Ramos (cell line): Measurements from ENCODE around the gene NGDN.

Experiments used
- in situ Hi-C: fragments of 300-500 bp; cut with MboI; formaldehyde crosslinking; loops from one replicate; pipeline ENCODE4 v1.14.3; 2022; ENCODE audit warnings: low sequenced_read_pairs; ENCODE audit not compliant: unreplicated experiment

NGDN gene

GRCh38 chr14:23465261-23465660, 4.2 kb upstream of the NGDN start:
- in situ Hi-C loops = no loop called here

GRCh38 chr14:23468704-23469126, 788 bp upstream of the NGDN start:
- in situ Hi-C loops = no loop called here

- in situ Hi-C loops = no loop called here
Measured at GRCh38 chr14:23469906-23470403, 452 bp downstream of the NGDN start.

GRCh38 chr14:23470947-23471346, 1.4 kb downstream of the NGDN start:
- in situ Hi-C loops = no loop called here

GRCh38 chr14:23478109-23478759, 8.7 kb downstream of the NGDN start:
- in situ Hi-C loops = loop anchor here (5.0 kb wide), 1 partner anchor 79 kb away; the partner anchor contains the start of gene THTPA

GRCh38 chr14:23481362-23481970, 12.0 kb downstream of the NGDN start:
- in situ Hi-C loops = no loop called here

- in situ Hi-C loops = no loop called here
Measured at GRCh38 chr14:23481979-23482822, 12.7 kb downstream of the NGDN start.

- in situ Hi-C loops = no loop called here
Measured at GRCh38 chr14:23482823-23483148, 13.3 kb downstream of the NGDN start.

- in situ Hi-C loops = no loop called here
Measured at GRCh38 chr14:23483236-23483854, 13.8 kb downstream of the NGDN start.

- in situ Hi-C loops = no loop called here
Measured at GRCh38 chr14:23485326-23485725, 15.8 kb downstream of the NGDN start.

- in situ Hi-C loops = no loop called here
Measured at GRCh38 chr14:23486036-23486435, 16.5 kb downstream of the NGDN start.

GRCh38 chr14:23487216-23487615, 17.7 kb downstream of the NGDN start:
- in situ Hi-C loops = no loop called here

GRCh38 chr14:23492618-23493272, 23.2 kb downstream of the NGDN start:
- in situ Hi-C loops = no loop called here

GRCh38 chr14:23494223-23494622, 24.7 kb downstream of the NGDN start:
- in situ Hi-C loops = no loop called here

- in situ Hi-C loops = no loop called here
Measured at GRCh38 chr14:23512156-23512555, 42.7 kb downstream of the NGDN start.

- in situ Hi-C loops = no loop called here
Measured at GRCh38 chr14:23513005-23513817, 43.7 kb downstream of the NGDN start.

GRCh38 chr14:23513818-23514643, 44.5 kb downstream of the NGDN start:
- in situ Hi-C loops = no loop called here

- in situ Hi-C loops = no loop called here
Measured at GRCh38 chr14:23514644-23514957, 45.1 kb downstream of the NGDN start.
